NCI-H345 treated with DMSO at 0.1 percent for 48 hours (cell line): ENCODE measurements around the gene DIP2B.
A peak's percentile ranks its signal among the peaks of the same experiment; 100 is the strongest.
"Not testable (repeated sequence)": the region's sequence is repeated elsewhere in the genome, so short reads cannot be mapped to it uniquely, and the experiment has no call there.

ENCODE experiments used
- DNase-seq: peaks from one replicate; lab custom pipeline; 2025; ENCODE audit not compliant: unreplicated experiment; lab: John Stamatoyannopoulos, UW

The DIP2B gene

GRCh38 chr12:50520416-50521207 lies 15.8 kb downstream of the DIP2B start:
- no peak for DNase-seq

- DNase-seq = not testable (repeated sequence)
Observed at GRCh38 chr12:50521781-50522180, 17.0 kb downstream of the DIP2B start.

- DNase-seq = no peak
Observed at GRCh38 chr12:50523772-50524171, 19.0 kb downstream of the DIP2B start.

- DNase-seq = no peak
Observed at GRCh38 chr12:50524621-50525020, 19.8 kb downstream of the DIP2B start.

GRCh38 chr12:50525422-50525821 lies 20.6 kb downstream of the DIP2B start:
- DNase-seq = no peak

GRCh38 chr12:50527359-50527726 lies 22.6 kb downstream of the DIP2B start:
- no peak for DNase-seq

- no peak for DNase-seq
Observed at GRCh38 chr12:50528800-50529199, 24.0 kb downstream of the DIP2B start.

GRCh38 chr12:50529345-50529744 lies 24.6 kb downstream of the DIP2B start:
- DNase-seq = no peak

- no peak for DNase-seq
Observed at GRCh38 chr12:50530532-50530931, 25.7 kb downstream of the DIP2B start.

- no peak for DNase-seq
Observed at GRCh38 chr12:50533203-50533584, 28.4 kb downstream of the DIP2B start.

GRCh38 chr12:50533971-50534370 lies 29.2 kb downstream of the DIP2B start:
- no peak for DNase-seq

- no peak for DNase-seq
Observed at GRCh38 chr12:50536831-50537537, 32.2 kb downstream of the DIP2B start.

- no peak for DNase-seq
Observed at GRCh38 chr12:50537538-50537919, 32.7 kb downstream of the DIP2B start.

- DNase-seq = no peak
Observed at GRCh38 chr12:50538182-50538581, 33.4 kb downstream of the DIP2B start.

GRCh38 chr12:50541139-50541538 lies 36.4 kb downstream of the DIP2B start:
- DNase-seq = no peak

GRCh38 chr12:50542448-50542847 lies 37.7 kb downstream of the DIP2B start:
- no peak for DNase-seq

- DNase-seq = not testable (repeated sequence)
Observed at GRCh38 chr12:50543188-50543587, 38.4 kb downstream of the DIP2B start.

GRCh38 chr12:50545213-50545612 lies 40.4 kb downstream of the DIP2B start:
- peak; percentile 0 for DNase-seq

GRCh38 chr12:50545786-50546185 lies 41.0 kb downstream of the DIP2B start:
- DNase-seq = no peak

- DNase-seq = no peak
Observed at GRCh38 chr12:50546441-50547318, 41.9 kb downstream of the DIP2B start.

GRCh38 chr12:50547742-50548141 lies 43.0 kb downstream of the DIP2B start:
- no peak for DNase-seq

- DNase-seq = no peak
Observed at GRCh38 chr12:50549885-50550284, 45.1 kb downstream of the DIP2B start.
